Lower leg skin (tissue), 3 donors: Measurements from ENCODE around the gene THADA.

Experiments
- POLR2A ChIP-seq, 2 donors: fragments of 450-650 bp; IDR thresholded peaks; one replicate each; pipeline ENCODE4 v1.6.1; 2016 to 2017; ENCODE audit warnings: antibody characterized with exemption in 2 of 2, mild to moderate bottlenecking in 1 of 2, moderate library complexity in 1 of 2
- TF ChIP-seq, protein P1 (sequence below), 3 donors: fragments of 450-650 bp; IDR thresholded peaks; one replicate each; pipeline ENCODE4 v1.5.1; 2016; ENCODE audit warnings: antibody characterized with exemption in 3 of 3, mild to moderate bottlenecking in 3 of 3, moderate library complexity in 2 of 3

DNA sequence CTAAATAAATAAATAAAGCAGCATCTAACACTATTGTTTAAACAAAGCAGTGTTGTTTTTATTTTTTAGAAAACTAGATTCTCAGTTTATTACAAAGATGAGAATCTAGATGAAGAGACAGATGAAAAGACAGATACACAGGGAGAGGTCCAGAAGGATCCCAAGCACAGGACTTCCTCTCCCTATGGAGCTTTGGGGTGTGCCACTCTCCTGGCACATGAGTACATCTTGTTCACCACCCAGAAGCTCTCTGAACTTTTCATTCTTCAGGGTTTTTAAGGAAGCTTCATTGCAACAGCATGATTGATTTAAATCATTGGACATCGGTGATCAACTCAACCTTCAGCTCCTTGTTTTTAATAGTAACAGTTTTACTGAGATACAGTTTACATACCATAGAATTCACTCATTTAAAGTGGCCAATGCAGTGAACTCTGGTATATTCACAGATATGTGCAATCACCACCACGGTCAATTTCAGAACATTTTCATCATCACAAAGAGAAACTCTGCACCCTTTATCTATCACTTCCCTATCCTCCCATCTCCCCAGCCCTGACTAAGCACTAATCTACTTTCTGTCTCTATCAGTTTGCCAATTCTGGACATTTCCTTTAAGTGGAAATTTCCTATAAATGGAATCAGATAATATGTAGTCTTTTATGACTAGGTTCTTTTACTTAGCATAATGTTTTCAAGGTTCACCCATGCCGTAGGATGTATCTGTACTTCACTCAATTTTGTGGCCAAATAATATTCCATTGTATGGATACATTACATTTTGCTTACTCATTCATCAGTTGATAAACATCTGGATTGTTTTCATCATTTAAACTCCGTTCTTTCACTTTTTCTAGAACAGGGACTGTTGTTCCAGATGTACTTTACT lies 307.2 kb downstream of the THADA start:
- TF ChIP-seq, protein P1, sequence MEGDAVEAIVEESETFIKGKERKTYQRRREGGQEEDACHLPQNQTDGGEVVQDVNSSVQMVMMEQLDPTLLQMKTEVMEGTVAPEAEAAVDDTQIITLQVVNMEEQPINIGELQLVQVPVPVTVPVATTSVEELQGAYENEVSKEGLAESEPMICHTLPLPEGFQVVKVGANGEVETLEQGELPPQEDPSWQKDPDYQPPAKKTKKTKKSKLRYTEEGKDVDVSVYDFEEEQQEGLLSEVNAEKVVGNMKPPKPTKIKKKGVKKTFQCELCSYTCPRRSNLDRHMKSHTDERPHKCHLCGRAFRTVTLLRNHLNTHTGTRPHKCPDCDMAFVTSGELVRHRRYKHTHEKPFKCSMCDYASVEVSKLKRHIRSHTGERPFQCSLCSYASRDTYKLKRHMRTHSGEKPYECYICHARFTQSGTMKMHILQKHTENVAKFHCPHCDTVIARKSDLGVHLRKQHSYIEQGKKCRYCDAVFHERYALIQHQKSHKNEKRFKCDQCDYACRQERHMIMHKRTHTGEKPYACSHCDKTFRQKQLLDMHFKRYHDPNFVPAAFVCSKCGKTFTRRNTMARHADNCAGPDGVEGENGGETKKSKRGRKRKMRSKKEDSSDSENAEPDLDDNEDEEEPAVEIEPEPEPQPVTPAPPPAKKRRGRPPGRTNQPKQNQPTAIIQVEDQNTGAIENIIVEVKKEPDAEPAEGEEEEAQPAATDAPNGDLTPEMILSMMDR (IDR thresholded peaks at IDR 0.05), result no peak
- no peak for TF ChIP-seq POLR2A (IDR thresholded peaks at IDR 0.05)
